Prostate gland (tissue), 2 donors: ENCODE measurements around the gene RANBP9. TPM values are rescaled to one million over a fixed set of nuclear protein-coding genes. Genes with fewer than 3 reads are reported as not detected.

Source experiments
- DNase-seq: peaks from one replicate; pipeline ENCODE4 v3.0.0-alpha.2; 2019; ENCODE audit warnings: low spot score
- H3K27ac ChIP-seq, 2 donors: fragments of 200-600 bp; sonication (generic); 2 replicates each; pipeline ENCODE4 v1.5.1; 2017 to 2019
- H3K27me3 ChIP-seq: fragments of 200-600 bp; sonication (generic); replicated peaks from 2 replicates; pipeline ENCODE4 v1.5.1; 2019; ENCODE audit not compliant: insufficient read depth
- H3K36me3 ChIP-seq, 2 donors: fragments of 200-600 bp; sonication (generic); 1 replicate in 1 of 2; 2 replicates in 1 of 2; pipeline versions ENCODE4 v1.5.1 to v1.8.1; 2017 to 2019
- H3K4me1 ChIP-seq: fragments of 200-600 bp; sonication (generic); replicated peaks from 2 replicates; pipeline ENCODE4 v1.5.1; 2019
- H3K4me3 ChIP-seq, 2 donors: fragments of 200-600 bp; sonication (generic); 2 replicates each; pipeline ENCODE4 v1.5.1; 2017 to 2019
- H3K9me3 ChIP-seq: fragments of 200-600 bp; sonication (generic); 2 replicates; pipeline ENCODE4 v1.5.1; 2017
- POLR2A ChIP-seq: fragments of 450-650 bp; IDR thresholded peaks from one replicate; pipeline ENCODE4 v1.6.1; 2016; ENCODE audit warnings: antibody characterized with exemption, mild to moderate bottlenecking
- POLR2AphosphoS5 ChIP-seq: sonication (generic); formaldehyde crosslinking; IDR thresholded peaks from one replicate; pipeline ENCODE4 v1.6.1; 2017; ENCODE audit warnings: antibody characterized with exemption
- WGBS: methylation state at CpG from one replicate; pipeline ENCODE4 v1.1.5; 2018; 5-methylcytosine and 5-hydroxymethylcytosine counted together
- intact Hi-C: fragments of 100-400 bp; cut with DNase I; formaldehyde crosslinking; loops from one replicate; pipeline ENCODE4 v1.14.2; 2022
- total RNA-seq, 2 donors: library from RNA; depleted of rRNA; stranded (reverse); fragments of >200 nt; gene quantifications; one replicate each; pipeline ENCODE4 v1.1.0, GENCODE V29; 2016
- TF ChIP-seq, protein P1 (sequence below), 4 experiments: fragments of 200-600 bp in 2 of 4; fragments of 450-650 bp in 2 of 4; sonication (generic) in 2 of 4; IDR thresholded peaks; 1 replicate in 3 of 4; 2 replicates in 1 of 4; pipeline ENCODE4 v1.5.1; 2016 to 2019; ENCODE audit warnings: antibody characterized with exemption in 4 of 4, mild to moderate bottlenecking in 2 of 4, moderate library complexity in 2 of 4

Gene RANBP9
- total RNA-seq, 2 donors from 2014 or later: 37.8 to 59.0 TPM

DNA sequence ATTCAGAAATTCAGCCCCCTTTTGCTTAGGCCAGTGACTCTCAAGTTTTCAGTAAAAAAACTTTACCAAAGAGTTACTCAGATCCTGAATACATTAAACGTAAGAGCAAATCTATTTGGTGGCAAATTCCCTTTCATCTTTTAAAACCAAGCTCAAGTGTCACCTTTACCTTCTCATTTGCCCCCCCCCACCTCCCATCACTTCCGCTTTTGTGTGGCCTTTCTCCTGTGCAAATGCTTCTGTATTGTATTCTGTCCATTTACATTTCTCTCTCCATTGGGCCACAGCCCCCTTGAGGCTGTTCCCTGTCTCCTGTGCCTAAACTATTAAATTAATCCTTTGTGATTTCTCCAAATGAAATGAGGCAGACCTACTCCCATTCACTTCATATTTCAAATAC is 94.6 kb downstream of the RANBP9 start:
- H3K27me3 ChIP-seq: no peaks in the 10 kb centered on the region

DNA sequence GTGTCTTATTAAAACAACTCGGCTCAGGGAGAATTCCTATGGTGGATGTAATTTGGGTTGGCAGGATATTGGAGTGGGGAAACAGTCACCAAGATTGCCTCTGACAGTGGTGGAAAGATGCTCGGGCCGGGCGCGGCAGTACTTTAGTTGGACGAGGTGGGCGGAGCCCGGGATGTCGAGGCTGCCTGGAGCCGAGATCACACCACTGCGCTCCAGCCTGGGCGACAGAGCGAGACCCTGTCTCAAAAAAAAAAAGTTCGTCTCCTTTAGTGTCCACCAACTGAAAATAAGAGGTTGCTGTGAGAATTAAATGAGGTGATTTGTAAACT is 95.9 kb downstream of the RANBP9 start:
- under 1% methylated on average over 14 of the region's 14 CpGs for WGBS
- no peak for TF ChIP-seq POLR2AphosphoS5
- TF ChIP-seq, protein P1, sequence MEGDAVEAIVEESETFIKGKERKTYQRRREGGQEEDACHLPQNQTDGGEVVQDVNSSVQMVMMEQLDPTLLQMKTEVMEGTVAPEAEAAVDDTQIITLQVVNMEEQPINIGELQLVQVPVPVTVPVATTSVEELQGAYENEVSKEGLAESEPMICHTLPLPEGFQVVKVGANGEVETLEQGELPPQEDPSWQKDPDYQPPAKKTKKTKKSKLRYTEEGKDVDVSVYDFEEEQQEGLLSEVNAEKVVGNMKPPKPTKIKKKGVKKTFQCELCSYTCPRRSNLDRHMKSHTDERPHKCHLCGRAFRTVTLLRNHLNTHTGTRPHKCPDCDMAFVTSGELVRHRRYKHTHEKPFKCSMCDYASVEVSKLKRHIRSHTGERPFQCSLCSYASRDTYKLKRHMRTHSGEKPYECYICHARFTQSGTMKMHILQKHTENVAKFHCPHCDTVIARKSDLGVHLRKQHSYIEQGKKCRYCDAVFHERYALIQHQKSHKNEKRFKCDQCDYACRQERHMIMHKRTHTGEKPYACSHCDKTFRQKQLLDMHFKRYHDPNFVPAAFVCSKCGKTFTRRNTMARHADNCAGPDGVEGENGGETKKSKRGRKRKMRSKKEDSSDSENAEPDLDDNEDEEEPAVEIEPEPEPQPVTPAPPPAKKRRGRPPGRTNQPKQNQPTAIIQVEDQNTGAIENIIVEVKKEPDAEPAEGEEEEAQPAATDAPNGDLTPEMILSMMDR (IDR thresholded peaks at IDR 0.05): no peak
- TF ChIP-seq POLR2A: no peak
- DNase-seq: peak; percentile 39
- Histone ChIP-seq H3K4me1 (peaks cover 2% of the 10 kb centered on the region), H3K36me3 (peaks cover 5 to 8% of the 10 kb centered on the region in 2 donors), H3K27me3 (no peaks in the 10 kb centered on the region), H3K27ac (peak overlapping the region; percentile 81 to 84), H3K9me3 (no peaks in the 10 kb centered on the region), H3K4me3 (peak overlapping the region; percentile 71)
- intact Hi-C loops: loop anchor here (2.0 to 5.0 kb wide), 2 partner anchors 95 to 152 kb away; partner anchors contain the start of gene RANBP9

More for the DNA sequence above, 94.6 kb downstream of the RANBP9 start:
- Histone ChIP-seq H3K27ac (no peak overlapping the region), H3K9me3 (no peaks in the 10 kb centered on the region), H3K4me3 (no peak overlapping the region), H3K36me3 (peaks cover 8 to 10% of the 10 kb centered on the region in 2 donors), H3K4me1 (peaks cover 2% of the 10 kb centered on the region)
- intact Hi-C loops: loop anchor here (5.0 kb wide), 1 partner anchor 150 kb away; no protein-coding TSS in a partner anchor
- DNase-seq: no peak
- TF ChIP-seq POLR2A (no peak), POLR2AphosphoS5 (no peak)
- TF ChIP-seq, protein P1 (IDR thresholded peaks at IDR 0.05): no peak
- 75% methylated on average over 2 of the region's 2 CpGs for WGBS

DNA sequence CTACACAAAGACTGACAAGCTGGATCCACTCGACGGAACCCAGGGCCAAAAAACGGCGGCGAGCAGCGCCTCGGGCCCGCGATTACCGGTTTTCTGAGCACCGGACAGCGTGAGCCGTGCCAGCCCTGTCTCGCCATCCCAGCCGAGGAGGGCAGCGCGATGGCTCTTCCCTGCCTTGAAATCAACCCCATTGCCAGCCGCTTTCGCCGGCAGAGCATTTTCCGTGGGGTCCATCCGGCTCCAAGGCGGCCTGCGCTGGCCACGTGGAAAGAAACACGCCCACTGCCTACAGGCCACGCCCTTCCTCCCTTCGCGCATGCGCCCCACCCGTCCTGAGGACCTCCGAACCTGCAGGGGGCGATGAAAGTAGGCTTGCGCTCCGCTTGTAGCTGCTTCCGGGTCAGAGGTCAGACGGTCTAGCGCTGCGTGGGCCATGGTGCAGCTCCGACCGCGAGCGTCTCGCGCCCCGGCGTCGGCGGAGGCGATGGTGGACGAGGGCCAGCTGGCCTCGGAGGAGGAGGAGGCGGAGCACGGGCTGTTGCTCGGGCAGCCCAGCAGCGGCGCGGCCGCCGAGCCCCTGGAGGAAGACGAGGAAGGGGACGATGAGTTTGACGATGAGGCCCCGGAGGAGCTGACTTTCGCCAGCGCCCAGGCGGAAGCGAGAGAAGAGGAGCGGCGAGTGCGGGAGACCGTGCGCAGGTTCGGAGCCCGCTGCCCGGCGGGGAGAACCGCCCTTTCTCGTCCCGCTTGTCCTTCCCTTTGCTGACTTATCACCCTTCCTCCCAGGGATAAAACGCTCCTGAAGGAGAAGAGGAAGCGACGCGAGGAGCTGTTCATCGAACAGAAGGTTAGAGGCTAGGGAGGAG is 96.5 kb downstream of the RANBP9 start, which contains the start of gene NOL7:
NOL7 (plus strand) TSS at position 410 of the 866 bp plus-strand sequence; CDS start at position 434, 24 bp downstream.
- peak within 1 kb of the TSS; percentile 71 for H3K4me3 ChIP-seq
- peak within 1 kb of the TSS; percentile 81 to 84 for H3K27ac ChIP-seq
- under 1% methylated on average over 45 of the region's 85 CpGs for WGBS
- peak; percentile 94 for DNase-seq
- peaks cover 5 to 8% of the 10 kb centered on the region in 2 donors for H3K36me3 ChIP-seq
- H3K9me3 ChIP-seq: no peaks in the 10 kb centered on the region
- TF ChIP-seq POLR2AphosphoS5: peak; percentile 99
- TF ChIP-seq, protein P1 (IDR thresholded peaks at IDR 0.05): peak; percentile 81 to 99 (median 96)
- peak; percentile 69 for TF ChIP-seq POLR2A
- H3K4me1 ChIP-seq: peaks cover 2% of the 10 kb centered on the region
- intact Hi-C loops: loop anchor here (2.0 to 5.0 kb wide), 2 partner anchors 96 to 152 kb away; partner anchors contain the start of gene RANBP9
- no peaks in the 10 kb centered on the region for H3K27me3 ChIP-seq

DNA sequence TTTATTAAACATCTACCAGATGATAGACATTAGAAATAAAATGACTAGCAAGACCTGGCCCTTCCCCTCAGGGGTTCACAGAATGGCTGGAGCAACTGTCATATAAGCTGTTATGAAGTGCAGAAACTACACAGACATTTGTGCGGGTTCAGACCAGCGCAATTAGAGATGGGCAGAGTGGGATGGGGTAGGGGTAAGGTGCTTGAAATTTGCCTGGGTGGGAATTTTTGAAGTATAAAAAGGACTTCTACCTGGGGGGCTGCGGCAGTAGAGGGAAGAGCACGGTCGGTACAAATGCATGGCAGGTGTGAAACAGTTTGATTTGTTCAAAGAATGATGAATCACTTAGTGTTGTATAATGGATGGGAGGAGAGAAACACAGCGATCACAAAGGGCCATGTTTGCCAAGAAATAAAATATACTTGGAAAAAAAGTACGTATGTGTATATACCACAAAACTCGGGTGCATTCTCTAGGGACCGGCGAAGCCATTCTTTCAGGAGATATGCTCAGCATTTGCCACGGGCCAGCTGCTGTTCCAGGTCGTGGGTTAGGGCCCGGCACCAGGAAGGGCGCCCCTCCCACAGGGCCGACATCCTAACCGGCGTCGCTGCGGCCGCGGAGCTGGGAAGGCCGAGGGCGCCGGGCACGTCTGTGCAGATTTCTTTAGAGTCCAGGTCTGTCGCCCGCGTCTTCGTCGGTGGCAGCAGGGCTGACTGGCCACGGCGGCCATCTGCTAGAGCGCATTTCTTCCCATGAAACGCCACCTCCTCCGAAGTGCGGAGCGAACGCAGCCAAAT is 97.3 kb downstream of the RANBP9 start:
- Histone ChIP-seq H3K4me1 (peaks cover 2% of the 10 kb centered on the region), H3K27me3 (no peaks in the 10 kb centered on the region), H3K9me3 (no peaks in the 10 kb centered on the region), H3K27ac (peak overlapping the region; percentile 81 to 84), H3K36me3 (peaks cover 0 to 8% of the 10 kb centered on the region in 2 donors), H3K4me3 (peak overlapping the region; percentile 71)
- DNase-seq: peak; percentile 41
- intact Hi-C loops: loop anchor here (2.0 kb wide), 1 partner anchor 96 kb away; the partner anchor contains the start of gene RANBP9
- no peak for TF ChIP-seq POLR2A
- TF ChIP-seq, protein P1 (IDR thresholded peaks at IDR 0.05): no peak
- TF ChIP-seq POLR2AphosphoS5: no peak
- WGBS: 5% methylated on average over 35 of the region's 38 CpGs
